T follicular helper cell (primary cell): ENCODE results near the gene UACA.
"Not testable (repeated sequence)": the region's sequence is repeated elsewhere in the genome, so short reads cannot be mapped to it uniquely, and the experiment has no call there.

ENCODE experiments used
- DNase-seq: peaks from one replicate; pipeline ENCODE4 v3.0.0-alpha.2; 2020; ENCODE audit warnings: low read depth
- total RNA-seq, 2 experiments: gene quantifications; one replicate each; lab custom pipeline; 2026; lab: John Stamatoyannopoulos, UW

Gene UACA, protein sequence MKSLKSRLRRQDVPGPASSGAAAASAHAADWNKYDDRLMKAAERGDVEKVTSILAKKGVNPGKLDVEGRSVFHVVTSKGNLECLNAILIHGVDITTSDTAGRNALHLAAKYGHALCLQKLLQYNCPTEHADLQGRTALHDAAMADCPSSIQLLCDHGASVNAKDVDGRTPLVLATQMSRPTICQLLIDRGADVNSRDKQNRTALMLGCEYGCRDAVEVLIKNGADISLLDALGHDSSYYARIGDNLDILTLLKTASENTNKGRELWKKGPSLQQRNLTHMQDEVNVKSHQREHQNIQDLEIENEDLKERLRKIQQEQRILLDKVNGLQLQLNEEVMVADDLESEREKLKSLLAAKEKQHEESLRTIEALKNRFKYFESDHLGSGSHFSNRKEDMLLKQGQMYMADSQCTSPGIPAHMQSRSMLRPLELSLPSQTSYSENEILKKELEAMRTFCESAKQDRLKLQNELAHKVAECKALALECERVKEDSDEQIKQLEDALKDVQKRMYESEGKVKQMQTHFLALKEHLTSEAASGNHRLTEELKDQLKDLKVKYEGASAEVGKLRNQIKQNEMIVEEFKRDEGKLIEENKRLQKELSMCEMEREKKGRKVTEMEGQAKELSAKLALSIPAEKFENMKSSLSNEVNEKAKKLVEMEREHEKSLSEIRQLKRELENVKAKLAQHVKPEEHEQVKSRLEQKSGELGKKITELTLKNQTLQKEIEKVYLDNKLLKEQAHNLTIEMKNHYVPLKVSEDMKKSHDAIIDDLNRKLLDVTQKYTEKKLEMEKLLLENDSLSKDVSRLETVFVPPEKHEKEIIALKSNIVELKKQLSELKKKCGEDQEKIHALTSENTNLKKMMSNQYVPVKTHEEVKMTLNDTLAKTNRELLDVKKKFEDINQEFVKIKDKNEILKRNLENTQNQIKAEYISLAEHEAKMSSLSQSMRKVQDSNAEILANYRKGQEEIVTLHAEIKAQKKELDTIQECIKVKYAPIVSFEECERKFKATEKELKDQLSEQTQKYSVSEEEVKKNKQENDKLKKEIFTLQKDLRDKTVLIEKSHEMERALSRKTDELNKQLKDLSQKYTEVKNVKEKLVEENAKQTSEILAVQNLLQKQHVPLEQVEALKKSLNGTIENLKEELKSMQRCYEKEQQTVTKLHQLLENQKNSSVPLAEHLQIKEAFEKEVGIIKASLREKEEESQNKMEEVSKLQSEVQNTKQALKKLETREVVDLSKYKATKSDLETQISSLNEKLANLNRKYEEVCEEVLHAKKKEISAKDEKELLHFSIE (N-terminal part only)
- 0.70 to 1.7 reads per million in 2 experiments for total RNA-seq

DNA sequence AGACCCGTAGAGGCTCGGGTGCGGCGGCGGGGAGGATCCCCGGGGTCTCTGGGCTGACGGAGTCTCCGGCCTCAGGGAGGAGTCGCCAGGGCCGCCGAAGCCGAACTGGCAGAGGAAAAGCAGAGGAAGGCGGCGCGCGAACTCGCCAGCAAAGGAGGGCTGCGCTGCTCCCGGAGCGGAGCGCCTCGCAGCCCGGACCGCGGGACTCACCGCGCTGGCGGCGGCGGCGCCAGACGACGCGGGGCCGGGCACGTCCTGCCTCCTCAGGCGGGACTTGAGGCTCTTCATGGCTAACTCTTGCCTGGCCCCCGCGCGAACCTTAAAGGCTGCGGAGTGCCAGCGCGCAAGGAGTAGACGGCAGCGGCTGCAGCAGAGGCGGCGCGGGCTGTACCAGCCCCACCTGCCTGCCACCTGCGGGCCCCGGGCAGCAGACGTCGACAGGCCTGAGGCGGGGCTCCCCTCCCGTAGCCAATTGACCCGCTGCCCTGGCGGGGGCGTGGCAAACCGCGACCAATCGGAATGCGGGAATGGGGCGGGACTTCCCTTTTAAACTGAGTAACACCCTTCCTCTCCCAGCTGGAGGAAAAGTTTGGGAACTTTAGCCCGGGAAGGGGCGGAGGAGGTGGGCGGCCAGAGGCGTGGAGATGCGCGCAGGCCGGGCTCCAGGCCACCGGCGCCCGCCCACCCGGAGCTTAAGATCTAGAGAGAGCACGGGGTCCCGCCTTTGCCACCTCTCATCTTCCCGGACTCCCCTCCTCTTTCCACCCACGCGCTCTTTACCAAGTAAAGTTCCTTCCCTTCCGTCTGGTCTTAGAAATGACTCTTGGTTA lies at the start of gene UACA:
TSS of gene UACA (minus strand) at position 439 of the 830 bp plus-strand sequence. CDS start at position 288, 151 bp downstream.
- peak; percentile 39 for DNase-seq

DNA sequence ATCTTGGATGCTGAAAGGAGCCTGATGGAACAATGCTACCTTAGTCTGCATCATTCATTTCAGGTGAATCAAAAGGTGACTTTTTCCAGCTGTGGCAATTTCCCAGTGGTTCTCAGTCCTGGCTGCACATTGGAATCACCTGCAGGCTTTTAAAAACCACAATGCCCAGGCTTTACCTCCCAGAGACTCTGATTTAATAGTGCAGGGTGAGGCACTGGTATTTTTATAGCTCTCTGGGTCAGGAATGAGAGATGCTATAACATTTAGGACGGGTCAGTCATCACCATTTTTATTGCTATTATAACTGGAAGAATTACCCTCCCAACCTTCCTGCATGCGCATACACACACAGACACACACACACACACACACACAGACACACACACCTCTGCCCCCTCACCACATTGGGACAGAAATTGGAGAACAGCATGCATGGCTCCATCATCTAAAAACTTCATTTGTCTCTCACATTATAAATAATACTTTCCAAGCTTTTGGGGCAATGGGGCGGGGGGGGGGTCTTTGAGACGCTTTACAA lies 49.5 kb upstream of the UACA start:
- DNase-seq = no peak

DNA sequence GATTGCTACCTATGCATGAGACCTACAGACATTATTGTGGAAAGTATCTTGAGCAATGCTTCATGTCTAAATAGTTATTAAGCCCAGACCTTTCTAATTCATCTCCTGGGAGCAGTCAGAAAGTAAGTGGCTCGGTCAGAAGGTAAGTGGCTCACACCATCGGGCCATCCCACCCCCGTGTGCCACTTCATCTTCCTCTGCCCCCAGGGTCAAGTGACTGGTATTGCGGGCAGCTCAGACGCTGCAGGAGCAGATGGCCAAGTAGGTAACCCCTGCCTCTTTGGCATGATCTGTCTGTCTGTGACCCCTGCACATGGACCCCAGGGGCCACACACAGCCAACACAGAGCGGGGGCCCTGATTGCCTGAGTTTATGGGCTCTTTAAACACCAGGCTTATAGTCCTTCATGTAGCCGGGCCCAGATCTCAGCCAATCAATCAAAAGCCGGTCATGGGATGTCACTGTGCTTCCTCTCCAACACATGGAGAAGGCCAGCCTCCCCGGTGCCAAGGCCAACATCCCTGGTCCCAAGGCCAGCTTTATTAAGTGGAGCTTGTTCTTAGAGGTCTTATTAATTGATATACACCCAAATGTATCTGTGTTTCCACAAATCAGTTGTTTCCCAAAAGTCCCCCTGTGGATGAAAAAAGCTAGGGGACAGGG lies 47.7 kb upstream of the UACA start:
- DNase-seq = no peak

DNA sequence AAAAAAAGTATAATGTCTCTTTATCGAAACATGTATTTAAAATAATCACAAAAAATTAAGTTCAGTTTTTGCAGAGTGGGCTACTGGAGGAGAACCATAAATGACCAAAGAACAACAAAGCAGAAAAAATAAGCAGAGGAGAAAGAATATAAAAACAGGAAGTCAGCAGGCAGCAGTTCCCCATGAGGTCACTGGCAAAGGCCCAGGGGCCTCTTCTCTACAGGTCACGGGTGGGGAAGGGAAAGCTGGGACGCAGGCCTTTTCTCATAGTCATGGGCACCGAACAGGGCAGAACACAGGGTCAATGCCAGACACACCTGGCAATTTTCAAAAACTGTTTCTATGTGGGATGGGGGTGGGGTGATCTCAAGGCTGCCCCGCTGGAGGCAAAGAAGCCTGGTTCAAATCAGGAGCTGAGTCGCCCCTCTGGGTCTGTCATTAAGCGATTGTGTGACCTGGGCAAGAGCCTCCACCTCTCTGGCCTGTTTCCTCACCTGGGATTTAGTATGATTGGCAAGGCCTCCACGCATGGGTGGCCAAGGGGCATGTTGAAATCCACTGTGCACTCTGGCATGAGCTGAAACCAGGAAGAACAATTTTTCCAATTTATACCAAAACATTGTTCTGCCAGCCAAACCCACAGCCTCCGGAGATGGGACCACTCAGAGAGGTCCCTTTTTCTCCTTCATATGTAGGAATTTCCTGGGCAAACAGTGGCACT lies 43.8 kb upstream of the UACA start:
- DNase-seq = no peak

DNA sequence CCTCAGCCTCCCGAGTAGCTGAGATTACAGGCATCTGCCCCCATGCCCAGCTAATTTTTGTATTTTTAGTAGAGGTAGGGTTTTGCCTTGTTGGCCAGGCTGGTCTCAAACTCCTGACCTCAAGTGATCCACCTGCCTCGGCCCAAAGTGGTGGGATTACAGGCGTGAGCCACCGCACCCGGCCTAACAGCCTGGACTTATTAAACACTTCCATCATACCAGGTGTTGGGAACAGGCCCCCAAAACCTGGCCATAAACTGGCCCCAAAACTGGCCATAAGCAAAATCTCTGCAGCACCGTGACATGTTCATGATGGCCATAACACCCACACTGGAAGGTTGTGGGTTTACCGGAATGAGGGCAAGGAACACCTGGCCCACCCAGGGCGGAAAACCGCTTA lies 41.0 kb upstream of the UACA start:
- not testable (repeated sequence) for DNase-seq

DNA sequence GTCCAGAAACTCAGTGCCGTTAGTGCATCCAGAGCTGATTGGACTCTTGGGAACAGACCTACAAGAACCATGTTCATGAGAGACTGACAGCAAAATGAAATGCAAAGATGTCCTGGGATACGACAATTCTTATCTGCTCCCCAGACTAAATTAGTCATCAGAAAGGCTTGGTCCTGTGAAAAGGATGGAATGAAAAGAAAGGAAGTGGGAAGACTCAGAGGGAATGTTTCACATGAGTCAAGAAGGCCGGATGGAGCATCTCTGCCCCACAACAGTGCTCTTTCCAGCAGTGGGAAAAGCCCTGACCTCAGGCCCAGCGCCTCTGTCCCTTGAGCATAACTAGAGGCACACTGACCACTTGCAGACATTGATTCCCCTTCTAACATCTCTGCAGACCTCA lies 39.3 kb upstream of the UACA start:
- DNase-seq = no peak

DNA sequence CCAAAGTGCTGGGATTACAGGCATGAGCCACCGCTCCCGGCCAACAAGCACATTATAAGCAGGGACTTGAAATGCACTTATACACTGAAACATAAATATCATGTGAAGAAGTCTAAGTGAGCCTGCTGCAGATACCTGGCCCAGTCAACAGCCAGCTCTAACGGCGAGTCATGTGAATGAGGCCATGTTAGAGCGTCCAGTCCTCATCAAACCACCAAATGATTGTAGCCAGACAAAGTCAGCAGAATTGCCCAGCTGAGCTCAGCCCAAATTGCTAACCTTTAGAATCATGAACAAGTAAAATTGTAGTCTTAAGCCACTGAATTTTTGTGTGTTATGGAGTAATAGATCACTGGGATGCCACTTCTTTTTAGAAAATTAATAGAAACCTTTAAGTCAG lies 37.8 kb upstream of the UACA start:
- DNase-seq = no peak

DNA sequence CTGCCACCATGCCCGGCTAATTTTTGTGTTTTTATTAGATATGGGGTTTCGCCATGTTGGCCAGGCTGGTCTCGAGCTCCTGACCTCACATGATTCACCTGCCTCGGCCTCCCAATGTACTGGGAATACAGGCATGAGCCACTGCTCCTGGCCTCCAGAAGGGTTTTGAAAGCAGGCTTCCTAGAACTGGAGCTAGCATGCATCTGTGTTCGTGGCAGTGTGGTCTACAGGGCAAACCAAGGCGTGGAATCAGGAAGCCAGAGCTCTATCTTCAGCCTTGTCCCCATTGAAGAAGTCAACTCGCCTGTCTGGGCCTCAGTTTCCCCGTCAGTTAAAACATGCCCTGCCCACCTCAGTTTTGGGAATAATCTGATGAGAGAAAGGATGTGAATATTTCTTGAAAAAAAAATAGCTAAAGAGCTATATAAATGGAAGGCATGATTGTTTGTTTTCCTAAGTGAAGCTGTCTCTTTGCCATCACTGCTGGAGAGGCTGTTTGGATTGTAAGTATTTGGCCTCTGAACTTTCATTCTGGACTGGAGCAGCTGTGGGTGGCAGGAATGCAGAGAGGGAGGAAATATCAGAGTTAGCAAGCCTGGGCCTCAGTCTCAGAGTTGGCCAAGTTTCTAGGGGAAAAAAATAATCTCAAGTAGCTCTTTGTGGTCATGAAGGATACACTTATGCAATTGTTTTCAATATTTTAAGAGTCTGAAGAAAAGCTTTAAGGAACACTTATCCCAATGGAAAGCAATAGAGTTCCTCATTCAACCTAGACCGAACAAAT lies 36.5 kb upstream of the UACA start:
- DNase-seq = no peak

DNA sequence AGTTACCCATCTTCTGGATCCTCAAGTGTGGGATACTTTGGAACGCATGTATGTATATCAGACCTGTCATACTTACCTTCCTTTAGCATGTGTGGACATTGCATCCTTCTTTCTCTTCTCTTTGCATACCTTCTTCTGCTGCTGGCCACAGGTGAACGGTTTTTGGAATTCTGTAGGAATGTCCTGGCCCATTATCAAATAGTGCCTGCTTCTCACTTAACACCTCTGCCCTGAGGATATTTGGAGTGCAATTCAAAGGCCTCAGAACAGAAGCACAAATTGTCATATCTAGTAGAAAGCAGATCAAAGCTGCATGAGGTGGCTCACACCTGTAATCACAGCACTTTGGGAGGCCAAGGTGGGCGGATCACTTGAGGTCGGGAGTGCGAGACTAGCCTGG lies 34.1 kb upstream of the UACA start:
- no peak for DNase-seq

DNA sequence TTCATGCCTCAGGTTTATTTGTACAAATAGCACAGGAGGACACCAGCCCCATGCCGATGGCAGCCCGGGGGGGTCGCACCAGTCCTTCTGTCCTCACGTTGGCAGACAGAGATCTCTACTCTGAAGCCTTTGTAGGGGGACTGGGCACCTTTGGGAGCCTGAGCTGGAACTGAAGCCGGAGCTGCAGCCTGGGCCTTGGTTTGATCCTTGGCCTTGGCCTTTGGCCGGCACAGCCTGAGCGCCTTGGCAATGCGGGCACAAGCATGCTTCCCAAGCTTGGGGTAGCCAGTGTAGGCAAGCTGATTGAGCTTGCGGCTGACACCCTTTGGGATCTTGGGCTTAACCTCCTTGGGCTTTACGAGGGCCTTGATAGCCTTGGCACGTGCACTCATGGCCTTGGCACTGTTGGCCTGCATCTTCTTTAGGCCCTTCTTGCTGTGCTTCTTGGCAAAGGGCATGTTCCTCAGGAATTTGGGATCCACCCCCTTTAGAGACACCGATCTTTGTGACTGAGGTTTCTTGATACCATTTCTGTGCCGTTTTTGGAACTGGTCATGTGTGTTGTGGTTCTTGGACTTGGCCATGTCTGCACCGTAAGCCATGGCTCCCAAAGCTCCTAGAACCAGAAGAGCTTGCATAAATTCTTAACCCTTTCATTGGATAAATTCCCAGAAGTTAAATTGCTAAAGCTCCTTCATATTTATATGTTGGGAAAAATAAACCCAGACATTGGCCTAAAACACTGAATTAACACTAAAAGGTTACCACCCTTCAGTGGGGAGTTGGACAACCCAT lies 33.4 kb upstream of the UACA start:
- DNase-seq = no peak

DNA sequence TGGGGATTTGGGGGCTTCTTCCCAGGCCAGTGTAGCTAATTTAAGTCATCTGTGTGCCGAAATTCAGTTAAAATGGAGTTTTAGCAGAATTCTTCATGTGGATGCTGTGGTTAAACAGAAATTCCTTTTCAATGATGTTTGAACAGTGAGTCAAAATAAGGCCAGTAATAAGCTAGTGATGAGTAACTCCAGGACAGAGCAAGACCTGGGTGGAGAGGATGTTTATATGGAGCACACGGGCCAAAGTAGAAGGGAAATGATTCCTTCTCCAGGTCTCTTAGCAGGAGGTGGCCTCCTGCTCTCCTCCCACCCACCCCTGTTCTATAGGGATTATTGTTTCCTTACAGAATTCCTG lies 31.9 kb upstream of the UACA start:
- no peak for DNase-seq

DNA sequence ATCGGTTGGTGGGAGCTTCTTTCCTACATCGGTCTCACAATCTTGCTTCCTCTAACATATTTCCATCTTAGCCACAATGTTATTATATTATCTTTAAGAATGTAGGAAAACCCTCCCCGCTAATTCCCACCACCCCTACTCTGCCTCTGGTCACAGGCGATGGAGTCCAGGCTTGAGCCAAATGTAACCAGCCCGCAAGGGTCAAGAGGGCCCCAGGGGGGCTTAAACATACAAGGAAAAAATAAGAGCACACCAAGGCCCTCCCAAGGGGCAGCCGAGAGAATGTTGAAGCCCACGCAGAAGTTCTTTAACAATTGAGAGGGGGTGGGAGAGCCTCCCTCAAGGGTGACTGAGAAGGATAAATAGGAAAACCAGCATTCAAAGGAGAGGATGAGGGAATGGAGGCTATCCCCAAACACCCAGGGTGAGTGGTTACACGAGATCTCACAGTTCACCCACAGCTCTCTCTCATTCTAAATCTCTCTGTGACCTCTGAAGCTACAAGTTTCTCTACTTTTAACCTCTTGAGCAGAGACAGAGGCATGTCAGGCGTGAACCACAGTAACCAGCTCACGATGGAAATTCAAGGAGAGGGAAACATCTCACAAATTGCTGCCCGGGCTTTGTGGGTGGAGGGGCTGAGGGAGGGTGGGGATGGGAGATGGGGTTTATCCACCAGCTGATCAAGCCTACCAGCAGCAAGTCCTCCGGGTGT lies 31.4 kb upstream of the UACA start:
- DNase-seq = no peak

DNA sequence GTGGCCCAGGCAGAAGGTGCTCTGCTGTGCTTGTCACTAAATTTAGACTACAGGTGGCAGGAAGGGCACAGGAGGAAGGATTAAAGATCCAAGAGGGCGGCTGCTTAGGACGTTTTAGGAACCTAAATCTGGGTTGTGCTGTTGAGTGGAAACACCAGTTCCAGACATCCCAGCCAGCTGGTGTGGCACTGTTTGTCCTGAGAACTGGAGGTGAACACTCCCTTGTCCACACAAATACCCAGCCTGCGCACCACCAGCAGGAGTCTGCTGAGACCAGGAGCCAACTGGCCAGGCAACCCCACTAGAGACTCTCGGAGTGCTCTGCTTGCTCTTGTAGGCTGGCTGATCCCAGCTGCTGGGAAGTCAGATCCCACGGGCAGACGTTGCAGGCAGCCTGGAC lies 30.3 kb upstream of the UACA start:
- no peak for DNase-seq

DNA sequence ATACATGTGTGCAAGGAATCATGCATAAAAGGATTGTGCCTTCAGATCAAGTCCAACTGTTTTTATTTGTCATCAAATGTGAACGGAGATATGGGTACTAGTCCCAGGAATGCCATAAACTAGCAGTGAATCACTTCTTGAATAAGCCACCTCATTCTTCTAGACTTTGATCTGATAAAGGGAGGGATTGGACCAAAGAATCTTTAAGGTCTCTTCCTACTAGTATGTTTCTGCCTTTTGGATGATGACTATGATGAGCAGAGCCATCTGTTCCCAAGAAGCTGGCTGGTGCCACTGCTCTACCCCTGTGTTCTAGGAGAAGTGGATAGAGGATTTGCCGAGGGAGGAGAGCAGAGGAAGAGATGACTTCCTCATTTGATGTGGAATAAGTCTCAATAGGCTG lies 28.8 kb upstream of the UACA start:
- DNase-seq = no peak

DNA sequence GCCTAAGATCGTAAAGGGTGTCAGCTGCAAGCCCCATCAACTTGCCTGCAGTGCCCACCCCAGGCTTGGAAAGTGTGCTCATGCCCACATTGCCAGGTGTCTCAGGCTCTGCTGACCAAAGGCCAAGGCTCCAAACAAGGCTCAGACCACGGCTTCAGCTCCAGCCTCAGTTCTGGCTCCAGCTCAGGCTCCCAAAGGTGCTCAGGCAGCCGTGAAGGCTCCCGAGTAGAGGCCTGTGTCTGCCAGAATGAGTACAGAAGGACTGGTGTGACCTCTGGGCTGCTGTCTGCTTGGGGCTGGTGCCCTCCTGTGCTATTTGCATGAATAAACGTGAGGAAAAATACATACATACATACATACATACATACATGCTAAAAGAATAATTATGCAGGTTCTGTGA lies 27.9 kb upstream of the UACA start:
- DNase-seq = no peak

DNA sequence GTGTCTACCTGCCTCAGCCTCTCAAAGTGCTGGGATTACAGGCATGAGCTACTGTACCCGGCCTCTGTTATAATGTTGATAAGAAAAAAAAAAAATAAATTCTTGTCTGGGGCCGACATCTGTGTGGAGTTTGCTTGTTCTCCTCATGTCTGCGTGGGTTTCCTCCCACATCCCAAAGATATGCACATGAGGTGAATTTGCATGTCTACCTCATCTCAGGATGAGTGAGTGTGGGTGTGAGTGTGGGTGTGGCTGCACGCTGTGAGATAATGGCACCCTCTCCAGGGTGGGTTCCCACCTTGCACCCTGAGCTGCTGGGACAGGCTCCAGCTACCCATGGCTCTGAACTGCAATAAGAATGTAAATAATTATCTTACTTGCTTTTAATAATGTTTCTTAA lies 25.9 kb upstream of the UACA start:
- no peak for DNase-seq
